ENCODE data around the gene GAPDHS.

DNA sequence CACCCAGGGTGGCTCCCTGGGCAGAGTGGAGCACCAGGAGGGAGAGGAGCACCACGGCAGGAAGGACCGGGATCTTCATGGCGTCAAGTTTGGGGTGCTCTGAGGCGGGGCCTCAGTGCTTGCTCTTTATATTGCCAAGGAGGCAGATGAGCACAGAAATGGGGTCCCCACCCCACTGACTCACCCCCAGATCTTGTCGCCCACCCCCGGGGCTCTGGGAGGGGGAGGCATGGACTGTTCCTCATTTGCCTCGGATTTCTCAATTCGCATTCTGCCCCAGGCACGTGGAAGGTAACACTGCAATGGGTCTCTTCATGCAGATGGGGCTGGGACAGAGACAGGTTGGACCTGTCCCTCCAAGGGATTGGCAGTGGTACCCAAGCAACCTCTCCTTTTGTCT lies 42.9 kb upstream of the GAPDHS start, which contains the start of gene KRTDAP:
- no peak for TF ChIP-seq CTCF (IDR thresholded peaks at IDR 0.05)
- TF ChIP-seq REST (IDR thresholded peaks at IDR 0.05; ENCODE audit: insufficient read depth in 1 of 2, low read depth in 2 of 2, low read length in 1 of 2) = no peak
- no peak for TF ChIP-seq POLR2AphosphoS5 (IDR thresholded peaks at IDR 0.05; ENCODE audit: low read depth, low read length)
- TF ChIP-seq SIN3A (IDR thresholded peaks at IDR 0.05; ENCODE audit: borderline replicate concordance, insufficient read depth, low read depth, low read length) = no peak
- TF ChIP-seq TCF7L2 (IDR thresholded peaks at IDR 0.05; ENCODE audit: low read depth, low read length) = no peak

Data from Panc1 (cell line).